HG03457 (cell line): ENCODE results near the gene TEX38.
A peak's percentile ranks its signal among the peaks of the same experiment; 100 is the strongest.
"Not testable (repeated sequence)": the region's sequence is repeated elsewhere in the genome, so short reads cannot be mapped to it uniquely, and the experiment has no call there.

Experiments
- ATAC-seq: cut with Tn5 transposase; IDR thresholded peaks from one replicate; pipeline ENCODE4 v1.9.1; 2021; ENCODE audit warnings: moderate number of reproducible peaks; ENCODE audit not compliant: unreplicated experiment

Gene TEX38

GRCh38 chr1:46687093-46687659 lies 15.5 kb downstream of the TEX38 start:
- ATAC-seq, result no peak

GRCh38 chr1:46687921-46688509 lies 16.4 kb downstream of the TEX38 start:
- ATAC-seq, result no peak

GRCh38 chr1:46689356-46689755 lies 17.7 kb downstream of the TEX38 start:
- no peak for ATAC-seq

- no peak for ATAC-seq
These were observed 18.2 kb downstream of the TEX38 start for GRCh38 chr1:46689897-46690296.

- no peak for ATAC-seq
These were observed 19.3 kb downstream of the TEX38 start for GRCh38 chr1:46690931-46691421.

GRCh38 chr1:46691997-46692790 lies 20.5 kb downstream of the TEX38 start:
- no peak for ATAC-seq

GRCh38 chr1:46692811-46693770 lies 21.4 kb downstream of the TEX38 start:
- no peak for ATAC-seq

- not testable (repeated sequence) for ATAC-seq
These were observed 23.0 kb downstream of the TEX38 start for GRCh38 chr1:46694676-46695075.

- no peak for ATAC-seq
These were observed 25.4 kb downstream of the TEX38 start for GRCh38 chr1:46697053-46697452.

GRCh38 chr1:46699666-46700065 lies 28.0 kb downstream of the TEX38 start:
- no peak for ATAC-seq

GRCh38 chr1:46703927-46704641 lies 32.4 kb downstream of the TEX38 start:
- ATAC-seq, result no peak

GRCh38 chr1:46705408-46705807 lies 33.8 kb downstream of the TEX38 start:
- no peak for ATAC-seq

- ATAC-seq, result no peak
These were observed 36.5 kb downstream of the TEX38 start for GRCh38 chr1:46708121-46708520.

GRCh38 chr1:46714976-46715375 lies 43.3 kb downstream of the TEX38 start:
- ATAC-seq, result no peak

- ATAC-seq, result no peak
These were observed 46.0 kb downstream of the TEX38 start for GRCh38 chr1:46717654-46718053.

GRCh38 chr1:46718340-46718726 lies 46.7 kb downstream of the TEX38 start:
- ATAC-seq, result peak; percentile 1

- ATAC-seq, result peak; percentile 90
These were observed 47.3 kb downstream of the TEX38 start, which contains the start of gene EFCAB14 for GRCh38 chr1:46718727-46719622. Gene EFCAB14, minus strand, starts transcription at chr1:46719114. Its CDS starts 1,027 bp downstream, at chr1:46718087.

GRCh38 chr1:46719689-46720088 lies 48.0 kb downstream of the TEX38 start:
- no peak for ATAC-seq

GRCh38 chr1:46720319-46720718 lies 48.7 kb downstream of the TEX38 start:
- ATAC-seq, result not testable (repeated sequence)
